Karpas-422 (cell line): ENCODE data around the gene FIGN. TPM values are rescaled to one million over a fixed set of nuclear protein-coding genes. Genes with fewer than 3 reads are reported as not detected.
A peak's percentile ranks its signal among the peaks of the same experiment; 100 is the strongest.

Experiments used
- DNase-seq: peaks from one replicate; pipeline ENCODE4 v3.0.0-alpha.2; 2015
- H2AFZ ChIP-seq: fragments of 200-600 bp; sonication (generic); 2 replicates; pipeline ENCODE4 v1.6.1; 2014; ENCODE audit warnings: antibody characterized with exemption, low read length, mixed read lengths
- H3K27ac ChIP-seq: fragments of 200-600 bp; sonication (generic); 2 replicates; pipeline ENCODE4 v1.5.1; 2014; ENCODE audit warnings: mild to moderate bottlenecking, low read length, moderate library complexity
- H3K27me3 ChIP-seq: fragments of 200-600 bp; sonication (generic); 2 replicates; pipeline ENCODE4 v1.6.1; 2014; ENCODE audit warnings: low read length, mixed read lengths
- H3K36me3 ChIP-seq: fragments of 200-600 bp; sonication (generic); 2 replicates; pipeline ENCODE4 v1.6.1; 2014; ENCODE audit warnings: low read length, mixed read lengths; ENCODE audit not compliant: insufficient read depth
- H3K4me1 ChIP-seq: fragments of 200-600 bp; sonication (generic); 2 replicates; pipeline ENCODE4 v1.6.1; 2014; ENCODE audit warnings: mild to moderate bottlenecking, low read length, mixed read lengths
- H3K4me2 ChIP-seq: fragments of 200-600 bp; sonication (generic); 2 replicates; pipeline ENCODE4 v1.6.1; 2014; ENCODE audit warnings: low read length, low read depth, mild to moderate bottlenecking; ENCODE audit not compliant: poor library complexity, severe bottlenecking
- H3K4me3 ChIP-seq: fragments of 200-600 bp; sonication (generic); 2 replicates; pipeline ENCODE4 v1.5.1; 2014; ENCODE audit warnings: mild to moderate bottlenecking, antibody characterized with exemption, low read length, mixed read lengths
- H3K79me2 ChIP-seq: fragments of 200-600 bp; sonication (generic); 2 replicates; pipeline ENCODE4 v1.6.1; 2014; ENCODE audit warnings: mild to moderate bottlenecking, low read length, mixed read lengths
- H3K9ac ChIP-seq: fragments of 200-600 bp; sonication (generic); 2 replicates; pipeline ENCODE4 v1.6.0; 2014; ENCODE audit warnings: low read length
- H3K9me2 ChIP-seq: fragments of 200-600 bp; sonication (generic), shearing (Covaris generic); replicated peaks from 2 replicates; pipeline ENCODE4 v1.6.0; 2014; ENCODE audit warnings: mild to moderate bottlenecking, low read length, moderate library complexity; ENCODE audit not compliant: insufficient read depth
- H3K9me3 ChIP-seq: fragments of 300-700, 200-600 bp; sonication (generic); 2 replicates; pipeline ENCODE4 v1.6.1; 2014; ENCODE audit warnings: low read length, mixed read lengths
- H4K20me1 ChIP-seq: fragments of 200-600 bp; sonication (generic); 2 replicates; pipeline ENCODE4 v1.6.1; 2014; ENCODE audit warnings: mild to moderate bottlenecking, antibody characterized with exemption, low read length, low read depth; ENCODE audit not compliant: insufficient read depth
- total RNA-seq: library from RNA; depleted of rRNA; stranded (reverse); fragments of >200 nt; shearing (Covaris generic); gene quantifications from 2 replicates; pipeline ENCODE4 v1.2.3, GENCODE V29; 2014; ENCODE audit warnings: low replicate concordance

Gene FIGN
- total RNA-seq, 1 experiment from 2014 or later, result not detected

DNA sequence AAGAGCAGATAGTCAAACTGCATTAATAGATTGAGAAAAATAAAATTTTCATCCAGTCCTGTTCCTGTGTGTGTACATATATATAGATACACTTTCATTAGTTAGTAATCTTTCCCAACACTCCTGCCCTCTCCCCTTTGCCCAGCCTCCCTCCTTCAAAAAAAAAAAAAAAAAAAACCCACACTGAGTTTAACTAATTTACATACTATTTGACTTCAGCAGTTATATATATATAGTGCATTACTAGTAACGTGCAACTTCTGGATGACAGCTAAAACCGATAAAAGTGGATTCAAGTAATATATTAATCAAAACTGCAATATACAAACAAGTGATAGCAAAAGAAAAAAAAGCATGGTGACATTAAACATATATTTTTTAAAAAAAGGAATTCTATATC, 1.4 kb downstream of the FIGN start:
- Histone ChIP-seq H3K79me2 (no peaks in the 10 kb centered on the region), H3K4me2 (no peak overlapping the region), H3K27ac (no peak overlapping the region), H2AFZ (no peak overlapping the region), H3K9me2 (no peaks in the 10 kb centered on the region), H3K9ac (no peak overlapping the region), H3K4me1 (no peaks in the 10 kb centered on the region), H4K20me1 (no peaks in the 10 kb centered on the region), H3K36me3 (no peaks in the 10 kb centered on the region), H3K9me3 (no peaks in the 10 kb centered on the region), H3K4me3 (no peak overlapping the region), H3K27me3 (no peaks in the 10 kb centered on the region)
- DNase-seq, result no peak

GRCh38 chr2:163733956-163734355, 1.9 kb downstream of the FIGN start:
- H3K27me3 ChIP-seq, result no peaks in the 10 kb centered on the region
- H3K4me2 ChIP-seq, result no peak overlapping the region
- no peak for DNase-seq
- no peak overlapping the region for H2AFZ ChIP-seq
- no peak overlapping the region for H3K9ac ChIP-seq
- no peak overlapping the region for H3K4me3 ChIP-seq
- no peaks in the 10 kb centered on the region for H4K20me1 ChIP-seq
- H3K9me3 ChIP-seq, result no peaks in the 10 kb centered on the region
- H3K9me2 ChIP-seq, result no peaks in the 10 kb centered on the region
- no peaks in the 10 kb centered on the region for H3K36me3 ChIP-seq
- H3K27ac ChIP-seq, result no peak overlapping the region
- no peaks in the 10 kb centered on the region for H3K79me2 ChIP-seq
- H3K4me1 ChIP-seq, result no peaks in the 10 kb centered on the region

GRCh38 chr2:163733301-163733938, 2.4 kb downstream of the FIGN start:
- Histone ChIP-seq H3K4me3 (no peak overlapping the region), H3K9me2 (no peaks in the 10 kb centered on the region), H3K9ac (no peak overlapping the region), H3K27ac (no peak overlapping the region), H3K27me3 (no peaks in the 10 kb centered on the region), H3K4me2 (no peak overlapping the region), H3K9me3 (no peaks in the 10 kb centered on the region), H2AFZ (no peak overlapping the region), H3K4me1 (no peaks in the 10 kb centered on the region), H4K20me1 (no peaks in the 10 kb centered on the region), H3K36me3 (no peaks in the 10 kb centered on the region), H3K79me2 (no peaks in the 10 kb centered on the region)
- no peak for DNase-seq

GRCh38 chr2:163732727-163733126, 3.1 kb downstream of the FIGN start:
- Histone ChIP-seq H3K4me3 (no peak overlapping the region), H3K4me1 (no peaks in the 10 kb centered on the region)

GRCh38 chr2:163731735-163732134, 4.1 kb downstream of the FIGN start:
- Histone ChIP-seq H3K4me2 (no peak overlapping the region), H4K20me1 (no peaks in the 10 kb centered on the region), H3K9me2 (no peaks in the 10 kb centered on the region), H3K4me3 (no peak overlapping the region), H2AFZ (no peak overlapping the region), H3K4me1 (no peaks in the 10 kb centered on the region), H3K27me3 (no peaks in the 10 kb centered on the region), H3K79me2 (no peaks in the 10 kb centered on the region), H3K9ac (no peak overlapping the region), H3K9me3 (no peaks in the 10 kb centered on the region), H3K27ac (no peak overlapping the region), H3K36me3 (no peaks in the 10 kb centered on the region)
- DNase-seq, result no peak

More at GRCh38 chr2:163732727-163733126, 3.1 kb downstream of the FIGN start:
- Histone ChIP-seq H3K27ac (no peak overlapping the region), H3K27me3 (no peaks in the 10 kb centered on the region), H3K9me2 (no peaks in the 10 kb centered on the region), H3K9me3 (no peaks in the 10 kb centered on the region), H3K4me2 (no peak overlapping the region), H4K20me1 (no peaks in the 10 kb centered on the region), H2AFZ (0 out of 2 replicates have a peak overlapping the region, but pooled peaks have one; percentile 43), H3K36me3 (no peaks in the 10 kb centered on the region), H3K9ac (no peak overlapping the region), H3K79me2 (no peaks in the 10 kb centered on the region)
- no peak for DNase-seq

- Histone ChIP-seq H2AFZ (no peak overlapping the region), H3K27me3 (no peaks in the 10 kb centered on the region), H3K27ac (no peak overlapping the region), H3K4me1 (no peaks in the 10 kb centered on the region), H3K36me3 (no peaks in the 10 kb centered on the region), H3K9ac (no peak overlapping the region), H3K4me2 (no peak overlapping the region), H4K20me1 (no peaks in the 10 kb centered on the region), H3K79me2 (no peaks in the 10 kb centered on the region), H3K9me3 (no peaks in the 10 kb centered on the region), H3K9me2 (no peaks in the 10 kb centered on the region), H3K4me3 (no peak overlapping the region)
- no peak for DNase-seq
Measured at GRCh38 chr2:163730556-163730955, 5.3 kb downstream of the FIGN start.

DNA sequence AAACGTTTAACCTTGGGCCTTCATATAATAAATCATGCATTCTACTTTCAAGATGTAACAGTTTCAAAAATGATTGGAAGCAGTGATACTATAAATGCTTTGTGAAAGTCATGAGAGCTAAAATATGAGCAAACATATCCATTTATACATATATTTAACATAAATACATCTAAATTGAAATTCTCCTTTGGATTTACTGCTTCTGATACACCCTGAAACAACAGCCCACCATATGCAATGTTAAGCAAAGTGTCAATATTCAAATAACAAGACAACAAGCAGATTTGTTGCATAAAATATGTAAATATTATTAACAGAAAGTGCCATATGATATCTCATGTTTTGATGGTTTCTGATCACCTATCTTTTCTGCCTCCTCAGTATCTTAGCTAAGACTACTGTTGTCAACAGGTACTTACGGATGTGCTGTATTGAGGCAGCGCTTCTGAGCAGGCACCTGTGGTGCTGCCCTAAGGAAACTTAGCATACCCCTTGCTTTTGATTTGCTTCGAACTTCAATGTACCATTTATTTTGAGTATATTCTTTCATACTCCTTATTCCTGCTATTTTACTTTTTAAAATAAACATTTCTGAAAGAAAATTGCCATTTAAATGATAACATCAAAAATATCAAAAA, 6.1 kb downstream of the FIGN start:
- Histone ChIP-seq H4K20me1 (no peaks in the 10 kb centered on the region), H3K79me2 (no peaks in the 10 kb centered on the region), H3K27me3 (no peaks in the 10 kb centered on the region), H3K9ac (no peak overlapping the region), H3K4me3 (no peak overlapping the region), H3K9me3 (no peaks in the 10 kb centered on the region), H3K9me2 (no peaks in the 10 kb centered on the region), H3K27ac (no peak overlapping the region), H3K4me2 (no peak overlapping the region), H3K4me1 (no peaks in the 10 kb centered on the region), H3K36me3 (no peaks in the 10 kb centered on the region), H2AFZ (no peak overlapping the region)
- no peak for DNase-seq

DNA sequence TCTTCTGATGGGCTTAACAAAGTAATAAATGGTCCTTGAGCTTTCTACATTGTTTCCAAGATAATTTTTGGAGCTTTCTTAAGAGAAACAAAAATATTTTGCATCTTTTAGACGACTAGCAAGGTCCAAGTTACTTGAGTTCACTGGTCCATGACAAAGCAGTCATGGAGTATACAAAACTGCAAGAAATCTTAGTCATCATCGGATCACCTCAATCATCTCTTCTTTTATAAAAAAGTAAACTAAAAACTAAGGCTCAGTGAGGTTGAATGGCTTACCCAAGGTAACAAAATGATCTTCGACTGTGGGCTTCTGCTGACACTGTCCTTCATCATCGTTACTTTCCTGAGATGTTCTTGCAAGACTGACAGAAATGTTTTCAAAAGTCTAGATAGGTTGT, 11.9 kb downstream of the FIGN start:
- H3K4me1 ChIP-seq, result no peaks in the 10 kb centered on the region
- H3K27ac ChIP-seq, result no peak overlapping the region

More for the DNA sequence above, 11.9 kb downstream of the FIGN start:
- Histone ChIP-seq H2AFZ (no peak overlapping the region), H3K4me2 (no peak overlapping the region), H3K9me2 (no peaks in the 10 kb centered on the region), H3K36me3 (no peaks in the 10 kb centered on the region), H3K79me2 (no peaks in the 10 kb centered on the region), H4K20me1 (no peaks in the 10 kb centered on the region), H3K4me3 (no peak overlapping the region), H3K9me3 (no peaks in the 10 kb centered on the region), H3K27me3 (no peaks in the 10 kb centered on the region), H3K9ac (no peak overlapping the region)
- DNase-seq, result no peak
